ENCODE measurements around the gene SLC19A1. TPM values are rescaled to one million over a fixed set of nuclear protein-coding genes. Genes with fewer than 3 reads are reported as not detected.

The SLC19A1 gene
- total RNA-seq, 3 donors from 2014 or later, result 12.6 to 22.8 (median 12.7) TPM

DNA sequence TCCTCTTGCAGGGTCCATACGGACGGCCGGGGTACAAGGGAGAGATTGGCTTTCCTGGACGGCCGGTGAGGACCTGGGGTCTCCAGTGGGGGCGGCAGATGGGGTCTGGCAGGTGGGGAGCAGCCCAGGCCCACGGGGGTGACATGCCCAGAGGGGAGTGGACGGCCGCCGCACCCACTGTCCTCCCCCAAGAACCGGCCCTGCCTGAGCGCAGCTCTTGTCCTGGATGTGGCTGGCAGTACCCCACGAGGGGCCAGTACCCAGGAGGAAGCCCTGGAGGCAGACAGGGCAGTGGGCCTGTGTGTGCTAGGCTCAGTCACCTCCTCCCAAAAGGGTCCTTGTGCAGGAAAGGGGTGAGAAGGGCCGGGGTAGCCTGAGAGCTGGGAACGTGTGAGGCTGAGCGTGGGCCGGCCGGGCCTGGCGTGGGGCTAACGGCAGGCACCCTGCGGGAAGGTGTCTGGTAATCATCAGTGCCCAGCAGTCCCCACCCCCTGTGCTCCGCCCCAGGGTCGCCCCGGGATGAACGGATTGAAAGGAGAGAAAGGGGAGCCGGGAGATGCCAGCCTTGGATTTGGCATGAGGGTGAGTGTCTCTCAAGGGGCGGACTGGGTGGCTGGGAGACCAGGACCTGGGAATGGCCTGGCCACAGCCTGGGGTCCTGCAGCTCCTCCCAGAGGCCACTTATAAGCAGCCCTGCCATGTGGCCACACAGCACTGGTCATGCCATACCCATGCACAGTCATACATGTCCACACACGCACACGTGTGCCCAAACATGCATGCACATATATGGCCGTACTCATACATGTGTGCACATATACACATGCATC lies 47.2 kb downstream of the SLC19A1 start:
- ATAC-seq (no peak), DNase-seq (peak in 1 of 3 donors; percentile 40)
- Histone ChIP-seq H3K36me3 (ENCODE audit: low read depth) (no peaks in the 10 kb centered on the region), H3K9me3 (no peaks in the 10 kb centered on the region), H3K4me1 (ENCODE audit: low read depth) (no peaks in the 10 kb centered on the region), H3K4me3 (no peak overlapping the region)
- intact Hi-C loops (cut with DNase I, micrococcal nuclease), result no loop called here
- no peak for TF ChIP-seq CTCF (IDR thresholded peaks at IDR 0.05)

GRCh38 chr21:45494135-45494850 lies 47.9 kb downstream of the SLC19A1 start:
- DNase-seq (no peak), ATAC-seq (no peak)
- no peaks in the 10 kb centered on the region for H3K9me3 ChIP-seq
- H3K4me1 ChIP-seq (ENCODE audit: low read depth), result no peaks in the 10 kb centered on the region
- no peaks in the 10 kb centered on the region for H3K36me3 ChIP-seq (ENCODE audit: low read depth)
- intact Hi-C loops (cut with DNase I, micrococcal nuclease), result no loop called here
- no peak for TF ChIP-seq CTCF (IDR thresholded peaks at IDR 0.05)
- H3K4me3 ChIP-seq, result no peak overlapping the region

- no peak for ATAC-seq
- intact Hi-C loops (cut with DNase I, micrococcal nuclease), result no loop called here
- no peaks in the 10 kb centered on the region for H3K4me1 ChIP-seq (ENCODE audit: low read depth)
- TF ChIP-seq CTCF (IDR thresholded peaks at IDR 0.05), result no peak
- no peaks in the 10 kb centered on the region for H3K9me3 ChIP-seq
- no peak for DNase-seq
- H3K4me3 ChIP-seq, result no peak overlapping the region
- H3K36me3 ChIP-seq (ENCODE audit: low read depth), result no peaks in the 10 kb centered on the region
Observed at GRCh38 chr21:45493401-45494001, 48.7 kb downstream of the SLC19A1 start.

- no peak overlapping the region for H3K4me3 ChIP-seq
- intact Hi-C loops (cut with DNase I, micrococcal nuclease), result no loop called here
- H3K9me3 ChIP-seq, result no peaks in the 10 kb centered on the region
- no peaks in the 10 kb centered on the region for H3K36me3 ChIP-seq (ENCODE audit: low read depth)
- DNase-seq, result no peak
- H3K4me1 ChIP-seq (ENCODE audit: low read depth), result no peaks in the 10 kb centered on the region
- TF ChIP-seq CTCF (IDR thresholded peaks at IDR 0.05), result no peak
- ATAC-seq, result no peak
Observed at GRCh38 chr21:45492765-45493164, 49.5 kb downstream of the SLC19A1 start.

DNA sequence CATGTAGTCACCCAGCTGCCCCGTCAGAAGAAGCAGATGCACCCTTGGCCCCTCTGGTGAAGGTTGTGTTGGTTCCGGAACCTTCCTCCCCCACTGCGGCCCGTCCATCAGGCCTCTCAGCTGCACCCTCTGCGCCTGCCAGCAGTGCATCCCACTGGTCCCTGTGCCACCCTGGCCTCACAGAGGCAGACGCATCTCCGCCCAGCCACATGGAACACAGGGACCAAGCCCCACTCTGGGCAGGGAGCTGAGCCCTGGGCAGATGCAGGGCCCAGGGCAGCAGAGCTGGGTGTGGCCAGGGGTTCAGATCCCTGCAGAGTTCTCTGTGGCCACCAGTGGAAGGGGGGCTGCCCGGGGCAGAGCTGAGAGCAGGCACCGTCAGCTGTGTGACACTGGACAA lies 50.6 kb downstream of the SLC19A1 start:
- H3K9me3 ChIP-seq, result no peaks in the 10 kb centered on the region
- no peak for TF ChIP-seq CTCF (IDR thresholded peaks at IDR 0.05)
- intact Hi-C loops (cut with DNase I, micrococcal nuclease), result no loop called here
- no peaks in the 10 kb centered on the region for H3K4me1 ChIP-seq (ENCODE audit: low read depth)
- no peak for DNase-seq
- no peak overlapping the region for H3K4me3 ChIP-seq
- ATAC-seq, result no peak
- H3K36me3 ChIP-seq (ENCODE audit: low read depth), result no peaks in the 10 kb centered on the region

Measured in mucosa of descending colon (tissue), 3 donors.